Amniotic epithelial cell (primary cell): ENCODE measurements around the gene KIF12.

Source experiments
- DNase-seq: peaks from one replicate; pipeline ENCODE4 v3.0.0-alpha.2; 2010; ENCODE audit warnings: low read depth

Gene KIF12

GRCh38 chr9:114105236-114105635 lies 6.1 kb upstream of the KIF12 start:
- DNase-seq: no peak

GRCh38 chr9:114102484-114102883 lies 3.4 kb upstream of the KIF12 start:
- no peak for DNase-seq

- DNase-seq: no peak
These were observed 1.4 kb upstream of the KIF12 start for GRCh38 chr9:114100536-114100935.

GRCh38 chr9:114099669-114100270 lies 678 bp upstream of the KIF12 start:
- no peak for DNase-seq

- DNase-seq: no peak
These were observed 814 bp downstream of the KIF12 start for GRCh38 chr9:114098021-114098935.

- DNase-seq: no peak
These were observed 1.5 kb downstream of the KIF12 start for GRCh38 chr9:114097613-114098020.

- no peak for DNase-seq
These were observed 2.1 kb downstream of the KIF12 start for GRCh38 chr9:114096866-114097612.

- DNase-seq: no peak
These were observed 3.0 kb downstream of the KIF12 start for GRCh38 chr9:114096041-114096511.

- no peak for DNase-seq
These were observed 4.1 kb downstream of the KIF12 start for GRCh38 chr9:114094971-114095370.

- no peak for DNase-seq
These were observed 5.2 kb downstream of the KIF12 start for GRCh38 chr9:114093761-114094505.

- no peak for DNase-seq
These were observed 6.0 kb downstream of the KIF12 start for GRCh38 chr9:114093031-114093471.

GRCh38 chr9:114092336-114092735 lies 6.8 kb downstream of the KIF12 start:
- DNase-seq: no peak

- no peak for DNase-seq
These were observed 7.4 kb downstream of the KIF12 start for GRCh38 chr9:114091711-114092110.

- no peak for DNase-seq
These were observed 8.3 kb downstream of the KIF12 start for GRCh38 chr9:114090798-114091197.

- DNase-seq: no peak
These were observed 9.8 kb downstream of the KIF12 start for GRCh38 chr9:114089206-114089840.

- DNase-seq: no peak
These were observed 10.4 kb downstream of the KIF12 start for GRCh38 chr9:114088571-114089170.

- DNase-seq: no peak
These were observed 11.4 kb downstream of the KIF12 start for GRCh38 chr9:114087721-114088120.

GRCh38 chr9:114086607-114087006 lies 12.5 kb downstream of the KIF12 start:
- no peak for DNase-seq

- DNase-seq: no peak
These were observed 13.1 kb downstream of the KIF12 start for GRCh38 chr9:114086009-114086408.

GRCh38 chr9:114085387-114085789 lies 13.7 kb downstream of the KIF12 start:
- DNase-seq: no peak
